ENCODE data around the gene SELP.
"Not testable (repeated sequence)": the region's sequence is repeated elsewhere in the genome, so short reads cannot be mapped to it uniquely, and the experiment has no call there.

GRCh38 chr1:169667227-169667639 lies 37.3 kb upstream of the SELP start:
- not testable (repeated sequence) for TF ChIP-seq CTCF (IDR thresholded peaks at IDR 0.05; ENCODE audit: low read depth, low read length, missing input control); TAF1 (conservative IDR thresholded peaks at IDR 0.05); EGR1 (IDR thresholded peaks at IDR 0.05; ENCODE audit: low read depth in 2 of 2); YY1 (IDR thresholded peaks at IDR 0.05); JUND (IDR thresholded peaks at IDR 0.05)

All from liver (tissue), 3 donors.